Colon (tissue), 2 donors: Measurements from ENCODE around the gene SCN3B.

Source experiments
- FAIRE-seq: peaks from 2 replicates; lab custom pipeline; 2012; peaks lifted over from hg19 to GRCh38; lab: Jason Lieb, UNC
- donor health status: control.
- donor health status: control.

SCN3B gene

DNA sequence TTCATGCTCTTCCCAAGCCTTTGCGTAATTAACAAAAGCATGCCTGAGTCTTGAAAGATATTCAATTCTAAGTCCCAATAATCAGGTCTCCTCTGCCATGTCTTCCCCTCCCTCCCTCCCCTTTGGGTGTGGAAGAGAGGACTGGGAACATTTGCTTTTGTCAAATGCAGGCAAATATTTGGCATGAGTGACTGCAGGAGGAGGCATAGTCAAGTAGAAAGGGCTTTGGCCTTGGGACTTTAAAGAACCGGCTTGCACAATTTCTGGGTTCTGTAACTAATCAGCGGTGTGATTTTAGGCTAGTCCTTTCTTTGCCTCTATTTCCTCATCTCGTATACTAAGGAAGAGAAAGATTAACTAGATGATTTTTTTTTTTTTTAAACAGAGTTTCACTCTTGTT is 59.5 kb downstream of the SCN3B start:
- FAIRE-seq: no peak

DNA sequence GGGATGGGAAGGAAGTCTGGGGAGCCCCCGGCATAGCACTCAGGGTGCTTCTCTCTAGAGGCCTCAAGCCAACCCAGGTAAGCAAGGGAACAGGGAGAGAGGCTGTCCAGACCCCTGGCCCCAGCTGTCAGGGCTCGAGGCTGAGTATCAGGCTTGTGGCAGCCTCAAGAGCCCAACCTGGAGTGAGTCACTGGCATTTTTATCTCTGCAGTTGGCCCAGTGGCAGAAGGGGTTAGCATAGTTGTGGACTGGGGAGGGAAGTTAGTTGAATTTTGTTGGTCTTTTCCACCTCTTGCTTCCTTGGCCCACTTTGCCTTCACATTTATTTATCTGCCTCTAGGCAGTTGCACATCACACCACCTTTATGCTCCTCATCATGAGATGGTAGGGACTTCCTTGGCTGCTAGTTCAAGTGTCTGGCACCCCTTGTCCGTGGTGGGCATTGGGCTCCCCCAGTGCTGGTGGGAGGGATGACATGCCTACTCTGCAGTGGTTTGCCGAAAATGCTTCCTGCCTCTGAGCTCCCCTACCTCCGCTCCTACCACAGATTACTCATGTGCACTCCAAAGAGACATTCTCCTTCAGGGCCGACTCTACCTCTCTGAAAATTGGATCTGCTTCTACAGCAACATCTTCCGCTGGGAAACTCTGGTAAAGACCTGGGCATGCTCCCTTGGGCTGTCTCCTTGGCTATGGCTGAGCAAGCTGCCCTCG is 60.1 kb downstream of the SCN3B start:
- no peak for FAIRE-seq

DNA sequence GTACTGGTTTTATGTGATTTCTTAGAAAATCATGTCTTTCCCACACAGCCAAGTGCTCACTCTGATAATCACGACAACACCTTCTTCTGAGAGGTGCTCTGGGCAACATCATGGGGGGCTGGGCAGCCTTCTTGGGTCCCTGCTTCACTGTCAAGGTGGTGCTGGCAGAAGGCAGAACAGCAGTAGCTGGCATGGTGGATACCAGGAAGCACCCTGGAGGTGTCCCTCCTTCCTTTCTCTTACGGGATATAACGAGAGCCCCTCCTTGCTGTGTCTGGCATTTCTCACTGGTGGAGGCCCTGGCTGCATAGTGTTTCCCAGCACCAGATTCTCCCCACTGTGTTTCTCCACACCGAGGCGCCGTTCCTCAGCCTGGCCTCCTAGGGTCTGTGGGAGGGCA is 60.9 kb downstream of the SCN3B start:
- FAIRE-seq: no peak

DNA sequence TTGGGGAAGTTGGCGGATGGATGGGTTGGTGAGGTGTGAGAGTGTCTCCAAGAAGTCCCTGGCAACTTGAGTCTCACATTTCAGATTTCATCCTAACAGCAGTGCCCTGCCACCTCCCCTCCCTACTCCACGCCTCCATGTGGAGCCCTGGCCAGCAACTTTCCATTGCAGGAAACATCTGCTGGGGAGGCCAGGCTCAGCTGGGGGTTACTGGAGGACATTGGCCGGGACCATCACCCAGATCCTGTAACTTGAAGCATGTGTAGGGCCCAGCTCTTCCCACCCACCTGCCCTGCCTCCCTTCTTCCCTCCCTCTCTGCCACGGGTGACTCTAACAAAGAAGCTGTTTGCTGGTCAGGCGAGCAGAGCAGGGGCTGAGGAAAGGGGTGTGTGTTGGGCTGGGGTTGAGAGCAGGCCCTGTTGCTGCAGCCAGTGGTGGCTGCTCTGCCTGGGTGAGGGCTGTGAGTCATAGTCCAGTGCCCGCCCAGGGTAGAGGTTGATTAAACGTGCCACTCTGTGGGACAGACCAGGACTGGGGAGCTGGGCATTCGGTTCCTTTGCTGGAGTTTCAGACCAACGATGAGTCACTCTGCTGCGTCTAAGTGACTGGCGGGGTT is 64.0 kb downstream of the SCN3B start:
- FAIRE-seq: no peak

DNA sequence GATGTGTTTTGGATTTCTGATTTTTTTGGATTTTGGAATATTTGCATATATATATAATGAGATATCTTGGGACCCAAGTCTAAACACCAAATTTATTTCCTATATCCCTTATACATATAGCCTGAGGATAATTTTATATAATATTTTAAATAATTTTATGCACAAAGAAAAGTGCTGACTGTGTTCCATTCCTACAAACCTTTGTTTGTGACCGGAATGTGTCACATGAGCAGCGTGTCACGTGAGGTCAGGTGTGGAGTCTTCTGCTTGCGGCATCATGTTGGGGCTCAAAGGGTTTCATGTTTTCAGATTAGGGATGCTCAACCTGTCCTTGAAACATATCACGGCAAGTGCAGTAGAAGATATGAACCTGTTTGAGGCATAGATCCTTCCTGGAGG is 65.6 kb downstream of the SCN3B start:
- FAIRE-seq: no peak

DNA sequence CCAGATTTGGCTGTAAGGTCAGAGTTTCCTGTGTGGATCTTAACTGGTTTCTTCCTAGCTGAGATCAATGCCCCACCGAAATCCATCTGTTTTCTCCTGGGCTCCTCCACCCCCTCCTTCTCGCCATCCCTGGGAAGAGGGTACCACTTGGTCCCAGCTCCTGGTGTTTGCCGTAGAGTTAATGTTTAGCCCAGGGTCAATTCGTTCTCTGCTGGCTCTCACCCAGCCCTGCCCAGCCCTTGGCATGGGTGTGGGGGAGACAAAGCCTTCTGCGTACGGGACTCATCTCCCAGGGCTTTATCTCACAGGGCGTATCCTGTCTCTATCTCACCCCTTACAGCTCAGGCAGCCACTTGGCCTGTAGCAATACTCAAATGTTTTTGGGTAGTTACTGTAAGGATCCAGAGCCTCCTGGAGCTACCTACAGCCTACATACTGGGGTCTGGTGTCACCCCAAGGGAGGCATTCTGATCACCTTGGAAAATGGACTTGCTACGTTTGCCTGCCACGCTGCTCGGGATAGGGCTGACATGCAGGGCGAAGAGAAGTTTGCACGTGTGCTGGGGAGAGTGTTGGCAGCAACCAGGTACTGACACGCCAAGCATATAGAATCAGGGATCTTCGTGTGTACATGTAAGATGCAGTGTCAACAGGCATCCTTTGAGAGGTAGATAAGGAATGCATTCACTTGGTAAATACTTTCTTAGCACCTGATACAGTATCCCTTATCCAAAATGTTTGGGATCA is 66.1 kb downstream of the SCN3B start:
- no peak for FAIRE-seq

DNA sequence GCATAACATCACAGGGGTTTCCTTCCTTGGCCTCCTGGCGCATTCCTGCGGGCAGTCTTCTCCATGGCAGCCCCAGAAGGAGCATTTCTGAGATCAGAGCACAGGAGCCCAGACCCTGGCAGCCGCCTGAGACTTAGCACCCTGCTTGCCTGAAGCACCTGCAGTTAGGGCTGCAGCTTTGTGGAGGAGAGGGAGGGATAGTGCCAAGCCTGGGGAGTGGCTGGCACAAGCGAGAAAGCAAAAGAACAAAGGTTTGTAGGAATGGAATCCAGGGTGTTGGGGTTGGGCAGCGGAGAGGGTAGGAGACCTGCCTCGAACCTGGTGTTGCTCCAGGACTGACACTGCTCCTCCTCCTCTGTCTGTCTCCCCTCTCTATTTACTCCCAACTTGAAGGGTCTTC is 66.9 kb downstream of the SCN3B start:
- FAIRE-seq: no peak

DNA sequence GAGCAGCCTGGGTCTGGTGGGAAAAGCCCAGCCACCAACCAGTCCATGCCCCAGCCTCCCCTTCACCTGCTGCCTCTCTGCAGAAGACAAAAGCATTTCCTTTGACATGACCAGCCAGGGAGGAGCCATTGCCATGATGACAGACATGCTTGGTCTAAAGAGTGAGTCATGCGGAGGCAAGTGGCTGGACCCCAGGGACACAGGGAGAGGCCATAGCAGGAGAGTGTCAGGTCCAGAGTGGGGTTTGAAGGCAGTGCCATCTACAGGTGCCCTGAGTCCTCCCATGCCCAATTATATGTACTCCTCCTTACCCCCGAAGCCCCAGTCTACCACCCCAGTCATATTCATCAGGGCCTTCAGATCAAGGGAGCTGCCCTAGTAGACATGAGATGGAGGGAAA is 67.4 kb downstream of the SCN3B start:
- FAIRE-seq: no peak

DNA sequence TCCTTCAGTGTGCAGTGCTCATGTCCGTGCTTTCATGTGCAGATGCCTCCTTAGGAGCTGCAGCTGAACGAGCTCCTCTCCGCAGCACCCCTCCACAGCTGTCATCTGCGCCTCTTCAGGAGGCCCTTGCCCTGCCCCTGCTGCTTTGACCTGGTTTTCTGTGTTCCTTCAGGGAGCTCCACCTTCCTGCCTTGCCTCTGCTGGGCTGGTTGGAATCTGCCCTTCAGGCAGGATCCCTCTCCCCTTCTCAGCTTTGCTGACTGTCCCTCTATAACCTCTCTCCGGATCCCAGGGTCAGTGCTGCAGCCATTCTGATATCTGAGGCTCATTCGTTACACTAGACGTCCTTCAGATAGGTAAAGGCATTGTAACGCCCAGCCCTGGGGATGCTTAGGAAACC is 67.9 kb downstream of the SCN3B start:
- no peak for FAIRE-seq

DNA sequence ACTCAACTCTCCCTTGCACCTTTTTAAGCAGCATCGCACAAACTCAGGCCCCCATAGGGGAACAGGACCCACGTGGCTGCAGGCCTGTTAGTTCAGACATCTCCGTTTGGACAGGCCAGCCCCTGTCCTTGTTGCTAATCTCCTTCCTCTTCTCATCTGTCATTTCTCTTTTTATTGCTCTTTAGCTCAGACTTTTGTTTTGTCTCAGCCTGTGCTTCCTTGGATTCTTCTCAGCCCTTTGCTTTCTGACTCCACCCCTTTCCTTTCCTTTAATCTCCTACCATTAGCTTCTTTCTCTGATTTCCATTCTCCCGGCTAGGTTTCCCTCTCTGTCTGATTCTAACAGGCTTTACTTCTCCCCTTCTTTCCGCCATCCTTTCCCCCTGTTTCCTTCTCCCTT is 68.7 kb downstream of the SCN3B start:
- no peak for FAIRE-seq

DNA sequence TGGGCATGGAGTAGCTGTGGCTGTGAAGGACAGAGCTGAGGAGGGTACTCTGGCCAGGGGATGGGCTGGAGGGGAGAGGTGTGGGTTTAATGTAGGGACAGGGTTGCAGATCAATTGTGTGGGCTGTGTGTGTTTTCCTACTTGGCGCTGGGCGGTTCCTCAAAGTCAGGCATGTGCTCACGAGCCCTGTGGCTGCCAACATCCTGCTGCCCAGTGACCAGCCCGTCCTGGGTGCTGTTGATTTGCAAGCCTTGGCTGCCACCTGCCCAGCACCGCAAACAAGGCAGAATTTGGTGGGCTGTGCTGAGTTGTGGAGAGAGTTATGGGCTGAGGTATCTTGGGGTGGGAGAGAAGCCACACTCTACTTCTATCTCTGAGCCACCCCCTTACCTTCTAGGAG is 69.2 kb downstream of the SCN3B start:
- no peak for FAIRE-seq

DNA sequence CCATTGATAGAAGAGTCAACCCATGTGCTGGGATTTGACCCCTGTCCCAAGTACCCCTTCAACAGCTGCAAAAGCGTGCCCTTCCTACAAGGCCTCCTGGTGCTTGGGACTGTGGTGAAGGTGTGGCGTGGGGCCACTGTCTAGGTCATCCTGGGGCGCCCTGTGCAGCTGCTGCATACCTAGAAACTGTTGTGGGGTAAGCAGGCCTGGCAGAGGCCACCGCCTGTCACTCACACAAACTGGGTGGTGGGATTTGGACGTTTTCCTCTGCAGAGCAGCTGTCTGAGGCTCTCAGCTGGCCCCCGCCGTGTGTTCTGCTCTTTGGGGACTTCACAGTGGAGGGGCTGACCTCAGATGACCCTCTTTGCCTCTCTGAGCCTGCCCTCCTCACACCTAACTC is 69.7 kb downstream of the SCN3B start:
- FAIRE-seq: no peak

DNA sequence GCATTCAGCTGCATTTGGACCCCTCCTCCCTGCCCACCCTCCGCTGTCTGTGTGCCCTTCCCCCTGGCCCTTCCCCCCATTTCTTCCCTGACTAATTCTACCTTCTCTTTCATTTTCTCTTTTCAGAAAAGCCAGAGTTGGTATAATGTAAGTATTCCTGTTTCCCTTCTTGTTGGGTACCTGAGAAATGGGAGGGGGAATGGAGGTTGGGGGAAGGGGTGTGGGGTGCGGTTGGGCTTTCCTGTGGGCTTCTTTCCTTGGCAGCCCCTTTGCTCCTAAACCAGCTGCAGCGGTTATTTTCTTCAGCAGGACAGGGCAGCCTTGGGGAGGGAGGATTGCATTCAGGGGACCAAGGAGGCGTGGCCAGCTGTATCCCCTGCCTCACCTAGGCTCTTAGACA is 70.2 kb downstream of the SCN3B start:
- no peak for FAIRE-seq

DNA sequence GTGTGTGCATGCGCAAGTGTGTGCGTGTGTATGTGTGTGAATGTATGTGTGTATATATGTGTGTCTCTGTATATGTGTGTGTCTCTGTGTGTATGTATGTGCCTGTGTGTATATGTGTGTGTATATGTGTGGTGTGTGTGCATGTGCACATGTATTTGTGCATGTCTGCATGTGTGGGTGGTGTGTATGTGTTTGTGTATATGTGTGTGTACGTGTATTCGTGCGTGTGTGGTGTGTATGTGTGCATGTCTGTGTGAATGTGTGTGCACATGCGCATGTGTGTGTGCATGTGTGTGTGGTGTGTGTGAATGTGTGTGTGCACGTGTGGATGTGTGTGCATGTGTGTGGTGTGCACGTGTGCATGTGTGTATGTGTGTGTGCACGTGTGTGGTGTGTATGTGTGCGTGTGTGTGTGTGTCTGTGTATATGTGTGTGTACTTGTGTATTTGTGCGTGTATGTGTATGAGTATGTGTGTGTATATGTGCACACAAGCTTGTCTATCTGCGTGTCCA is 71.4 kb downstream of the SCN3B start:
- no peak for FAIRE-seq

DNA sequence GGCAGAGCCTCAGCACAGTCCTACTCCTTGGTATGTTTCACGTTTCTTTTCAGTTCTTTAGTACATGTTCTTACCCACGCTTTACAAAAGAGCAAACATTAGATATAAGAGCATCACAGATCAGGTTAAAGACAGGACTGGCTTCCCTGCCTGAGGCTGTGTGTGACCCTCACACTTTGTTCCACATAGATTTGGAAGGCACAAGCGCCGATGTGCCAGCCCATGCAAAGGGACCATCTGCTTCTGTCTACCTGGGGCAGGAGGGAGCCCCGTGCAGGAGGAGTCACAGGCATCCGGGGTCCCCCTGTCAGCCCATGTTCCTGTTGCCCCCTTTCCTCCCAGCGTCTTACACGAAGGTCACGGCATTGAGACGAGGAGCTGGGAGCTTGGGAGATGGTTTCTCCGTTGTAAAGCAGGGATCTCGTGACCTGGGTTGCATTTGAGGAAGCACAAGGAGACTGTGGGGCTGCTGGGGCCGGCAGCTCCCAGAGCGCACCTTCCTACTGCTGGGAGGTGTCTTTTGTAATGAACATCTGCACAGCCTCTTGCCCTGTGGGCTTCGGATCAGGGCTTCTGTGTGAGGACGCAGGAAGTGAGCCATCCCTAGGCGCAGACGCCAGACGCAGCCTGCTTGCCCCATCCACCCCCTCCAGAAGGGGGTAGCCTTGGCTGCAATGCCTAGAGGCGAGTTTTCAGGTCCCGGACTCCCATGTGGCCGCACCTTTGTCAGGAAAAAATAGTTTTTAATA is 72.6 kb downstream of the SCN3B start:
- no peak for FAIRE-seq

DNA sequence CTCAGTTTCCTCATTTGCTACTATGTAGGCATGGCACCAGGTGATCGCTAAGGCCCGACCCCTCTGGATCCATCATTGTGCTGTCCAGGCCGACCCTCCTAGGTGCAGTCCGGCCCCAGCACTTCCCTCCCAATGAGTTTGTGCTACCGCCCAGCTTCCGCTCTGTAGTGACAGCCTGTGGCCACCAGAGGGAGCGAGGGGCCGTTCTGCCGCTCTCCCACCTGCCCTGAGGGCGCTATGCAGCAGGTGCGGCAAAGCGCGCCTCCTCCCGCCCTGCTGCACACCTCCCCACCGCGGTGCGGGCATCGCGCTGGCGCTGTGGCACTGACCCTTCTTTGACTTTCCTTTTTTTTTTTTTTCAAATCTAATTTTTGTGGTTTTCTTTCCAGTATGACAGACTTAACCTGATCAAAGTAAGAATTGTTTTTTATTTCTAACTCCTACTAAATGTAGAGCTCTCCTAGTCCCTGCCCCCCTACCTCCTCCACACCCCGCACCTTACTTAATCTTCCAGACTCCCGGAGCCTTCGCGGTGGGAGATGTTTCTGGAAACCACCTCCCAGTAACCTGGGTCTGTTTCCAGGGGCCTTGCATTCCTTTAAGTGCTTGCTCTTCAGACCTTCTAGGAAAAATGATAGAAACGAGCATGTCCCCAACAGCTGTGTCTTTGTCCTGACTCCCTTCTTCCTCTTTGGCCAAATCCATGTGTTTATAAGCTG is 73.7 kb downstream of the SCN3B start:
- FAIRE-seq: no peak

DNA sequence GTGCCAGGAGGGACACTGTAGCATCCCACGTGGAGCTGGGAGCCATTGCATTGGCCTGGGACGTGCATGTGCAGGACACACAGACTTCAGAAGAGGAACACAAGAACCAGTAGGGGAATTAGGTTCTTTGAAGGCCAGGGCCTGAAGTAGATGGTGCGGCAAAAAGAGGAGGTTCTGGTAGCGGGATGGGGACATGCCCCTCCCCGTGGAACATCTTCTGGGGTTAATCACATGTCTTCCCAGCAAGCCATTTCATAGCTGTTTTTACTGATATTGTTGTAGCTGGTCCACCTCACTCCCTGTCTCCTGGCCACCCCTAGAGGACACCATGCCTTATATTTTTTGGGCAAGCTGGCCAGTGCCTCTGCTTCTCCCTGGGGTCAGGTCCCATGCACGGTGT is 74.3 kb downstream of the SCN3B start:
- FAIRE-seq: no peak

DNA sequence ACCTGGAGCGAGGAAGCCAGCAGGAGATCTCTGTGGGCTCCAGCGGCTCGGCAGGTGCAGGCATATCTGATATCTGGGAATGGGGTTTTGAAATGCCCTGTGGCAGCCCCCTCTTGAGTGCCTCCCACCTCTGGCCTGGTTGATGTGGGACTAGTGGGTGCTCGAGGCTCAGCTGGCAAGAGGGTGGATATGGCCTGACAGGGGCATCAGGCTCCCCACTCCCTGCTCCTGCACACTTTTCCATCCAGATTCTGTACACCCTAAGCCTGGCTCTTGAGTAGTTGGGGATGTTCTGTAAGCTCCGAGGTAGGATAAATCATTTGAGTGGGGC is 75.0 kb downstream of the SCN3B start:
- FAIRE-seq: no peak
